MM.1S (cell line): ENCODE measurements around the gene FER.

Experiments
- DNase-seq: peaks from one replicate; pipeline ENCODE4 v3.0.0-alpha.2; 2015
- H2AFZ ChIP-seq: fragments of 300-600 bp; sonication (generic); 2 replicates; pipeline ENCODE4 v1.6.0; 2016; ENCODE audit warnings: antibody characterized with exemption, low read length
- H3F3A ChIP-seq: fragments of 300-600 bp; sonication (generic); 2 replicates; pipeline ENCODE4 v1.6.1; 2016; ENCODE audit warnings: mild to moderate bottlenecking, antibody characterized with exemption, low read length, moderate library complexity, mixed read lengths; ENCODE audit not compliant: insufficient read depth
- H3K27ac ChIP-seq: fragments of 300-600 bp; sonication (generic); 2 replicates; pipeline ENCODE4 v1.5.1; 2016; ENCODE audit warnings: mild to moderate bottlenecking, low read length
- H3K27me3 ChIP-seq: fragments of 300-600 bp; sonication (generic); replicated peaks from 2 replicates; pipeline ENCODE4 v1.6.0; 2016; ENCODE audit warnings: low read length; ENCODE audit not compliant: insufficient read depth
- H3K36me3 ChIP-seq: fragments of 300-600 bp; sonication (generic); replicated peaks from 2 replicates; pipeline ENCODE4 v1.6.1; 2016; ENCODE audit warnings: mild to moderate bottlenecking, low read length, mixed read lengths; ENCODE audit not compliant: insufficient read depth
- H3K4me1 ChIP-seq: fragments of 300-600 bp; sonication (generic); 2 replicates; pipeline ENCODE4 v1.6.1; 2016; ENCODE audit warnings: low read length, mixed read lengths
- H3K4me2 ChIP-seq: fragments of 300-600 bp; sonication (generic); 2 replicates; pipeline ENCODE4 v1.6.0; 2016; ENCODE audit warnings: low read depth, low read length
- H3K4me3 ChIP-seq: fragments of 300-600 bp; sonication (generic); 2 replicates; pipeline ENCODE4 v1.5.1; 2016; ENCODE audit warnings: low read length, mixed read lengths
- H3K79me2 ChIP-seq: fragments of 300-600 bp; sonication (generic); 2 replicates; pipeline ENCODE4 v1.6.1; 2016; ENCODE audit warnings: mixed run types, low read length, mixed read lengths
- H3K9ac ChIP-seq: fragments of 300-600 bp; sonication (generic); 2 replicates; pipeline ENCODE4 v1.6.1; 2016; ENCODE audit warnings: low read length, mixed read lengths
- H3K9me2 ChIP-seq: fragments of 300-600 bp; sonication (generic); replicated peaks from 2 replicates; pipeline ENCODE4 v1.6.1; 2016; ENCODE audit warnings: mild to moderate bottlenecking, low read length, mixed read lengths; ENCODE audit not compliant: insufficient read depth
- H3K9me3 ChIP-seq: fragments of 300-600 bp; sonication (generic); replicated peaks from 2 replicates; pipeline ENCODE4 v1.6.1; 2016; ENCODE audit warnings: mild to moderate bottlenecking, low read length, mixed read lengths; ENCODE audit not compliant: insufficient read depth
- H4K20me1 ChIP-seq: fragments of 300-600 bp; sonication (generic); 2 replicates; pipeline ENCODE4 v1.6.1; 2016; ENCODE audit warnings: mild to moderate bottlenecking, low read length, moderate library complexity, mixed read lengths; ENCODE audit not compliant: insufficient read depth
- EZH2 ChIP-seq: fragments of 300-600 bp; sonication (generic); optimal IDR thresholded peaks from 2 replicates; pipeline ENCODE3; 2017; ENCODE audit warnings: low read depth, mild to moderate bottlenecking, antibody characterized with exemption, low read length, mixed read lengths
- EZH2phosphoT487 ChIP-seq: fragments of 300-600 bp; sonication (generic); IDR thresholded peaks from 2 replicates; pipeline ENCODE4 v1.6.1; 2018; ENCODE audit warnings: antibody characterized with exemption, low read length
- TF ChIP-seq, protein P1 (sequence below): fragments of 300-600 bp; sonication (generic); IDR thresholded peaks from 2 replicates; pipeline ENCODE4 v1.5.1; 2016; ENCODE audit warnings: antibody characterized with exemption, low read length, mixed read lengths

Gene FER

DNA sequence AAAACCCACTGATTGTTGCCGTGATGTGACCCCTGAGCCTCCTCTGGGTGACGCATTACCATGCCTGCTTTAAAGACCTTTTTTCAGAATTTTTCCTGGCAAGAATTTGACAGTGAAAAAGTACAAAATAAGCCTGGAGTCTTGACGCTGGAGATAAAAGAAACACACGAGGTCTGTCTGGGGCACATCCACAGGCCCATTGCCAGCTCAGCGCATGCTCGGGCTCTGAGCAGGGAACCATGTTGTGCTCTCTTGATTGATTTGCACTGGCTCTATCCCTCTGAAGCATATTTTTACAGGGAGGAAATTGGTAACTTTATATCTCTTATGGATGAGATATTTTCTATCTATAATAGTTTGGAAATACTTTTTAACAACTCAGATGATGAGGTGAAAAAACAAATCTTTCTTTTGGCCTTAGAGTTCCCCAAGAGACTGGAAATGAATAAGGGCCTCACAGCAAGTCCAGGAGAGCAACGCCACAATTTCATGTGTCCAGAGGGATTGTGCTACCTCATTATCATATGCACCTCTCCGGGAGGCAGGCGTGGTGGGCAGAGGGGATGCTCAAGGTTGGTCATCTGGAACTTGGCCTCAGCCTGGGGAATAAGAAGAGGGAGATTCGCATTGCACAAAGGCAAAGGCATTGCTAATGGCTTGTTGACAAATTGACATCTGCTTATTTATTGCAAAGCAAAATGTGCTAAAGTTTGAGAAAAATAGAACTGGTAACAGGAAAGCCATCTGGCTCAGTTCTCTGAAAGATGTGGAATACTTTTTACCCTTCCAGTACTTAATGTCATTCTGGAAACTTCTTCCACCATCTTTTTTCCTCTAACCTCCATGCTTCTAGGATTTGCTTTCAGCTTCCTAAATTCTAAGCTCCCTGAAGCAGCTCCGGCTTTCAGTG lies 478.3 kb downstream of the FER start:
- Histone ChIP-seq H3K9ac (no peak overlapping the region), H3K27me3 (no peaks in the 10 kb centered on the region), H3K27ac (no peak overlapping the region), H3K9me3 (no peaks in the 10 kb centered on the region), H3K4me1 (no peaks in the 10 kb centered on the region), H3K79me2 (no peaks in the 10 kb centered on the region), H3K36me3 (no peaks in the 10 kb centered on the region), H3K4me2 (no peak overlapping the region), H4K20me1 (no peaks in the 10 kb centered on the region), H3K4me3 (no peak overlapping the region), H2AFZ (no peak overlapping the region), H3K9me2 (no peaks in the 10 kb centered on the region), H3F3A (no peaks in the 10 kb centered on the region)
- DNase-seq = no peak
- TF ChIP-seq, protein P1, sequence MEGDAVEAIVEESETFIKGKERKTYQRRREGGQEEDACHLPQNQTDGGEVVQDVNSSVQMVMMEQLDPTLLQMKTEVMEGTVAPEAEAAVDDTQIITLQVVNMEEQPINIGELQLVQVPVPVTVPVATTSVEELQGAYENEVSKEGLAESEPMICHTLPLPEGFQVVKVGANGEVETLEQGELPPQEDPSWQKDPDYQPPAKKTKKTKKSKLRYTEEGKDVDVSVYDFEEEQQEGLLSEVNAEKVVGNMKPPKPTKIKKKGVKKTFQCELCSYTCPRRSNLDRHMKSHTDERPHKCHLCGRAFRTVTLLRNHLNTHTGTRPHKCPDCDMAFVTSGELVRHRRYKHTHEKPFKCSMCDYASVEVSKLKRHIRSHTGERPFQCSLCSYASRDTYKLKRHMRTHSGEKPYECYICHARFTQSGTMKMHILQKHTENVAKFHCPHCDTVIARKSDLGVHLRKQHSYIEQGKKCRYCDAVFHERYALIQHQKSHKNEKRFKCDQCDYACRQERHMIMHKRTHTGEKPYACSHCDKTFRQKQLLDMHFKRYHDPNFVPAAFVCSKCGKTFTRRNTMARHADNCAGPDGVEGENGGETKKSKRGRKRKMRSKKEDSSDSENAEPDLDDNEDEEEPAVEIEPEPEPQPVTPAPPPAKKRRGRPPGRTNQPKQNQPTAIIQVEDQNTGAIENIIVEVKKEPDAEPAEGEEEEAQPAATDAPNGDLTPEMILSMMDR = no peak
- TF ChIP-seq EZH2phosphoT487 (no peak), EZH2 (no peak)

DNA sequence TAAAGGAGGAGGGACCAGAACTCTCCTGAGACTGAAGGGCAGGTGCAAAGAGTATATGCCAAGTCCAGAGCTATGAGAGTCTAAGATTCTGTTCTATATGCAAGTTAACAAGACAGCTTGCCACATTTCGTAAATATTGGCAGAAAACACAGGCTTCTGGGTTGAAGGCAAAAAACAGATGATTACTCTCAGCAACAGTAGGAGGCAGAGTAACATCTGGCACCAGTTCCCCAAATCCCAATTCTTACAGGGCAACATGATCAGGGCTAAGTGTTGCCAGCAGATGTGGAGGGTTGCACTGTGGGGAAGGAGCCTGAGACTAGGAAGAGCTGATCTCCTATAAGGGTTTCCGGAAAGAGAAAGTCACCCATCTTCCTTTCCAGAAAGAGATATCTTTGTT lies 482.7 kb downstream of the FER start:
- Histone ChIP-seq H3K9ac (no peak overlapping the region), H3K27me3 (no peaks in the 10 kb centered on the region), H3K36me3 (no peaks in the 10 kb centered on the region), H3K27ac (no peak overlapping the region), H3K4me3 (no peak overlapping the region), H3K79me2 (no peaks in the 10 kb centered on the region), H4K20me1 (no peaks in the 10 kb centered on the region), H3K4me2 (no peak overlapping the region), H3K9me2 (no peaks in the 10 kb centered on the region), H2AFZ (no peak overlapping the region), H3K4me1 (no peaks in the 10 kb centered on the region), H3F3A (no peaks in the 10 kb centered on the region), H3K9me3 (no peaks in the 10 kb centered on the region)
- TF ChIP-seq EZH2 = no peak
- no peak for TF ChIP-seq EZH2phosphoT487
- TF ChIP-seq, protein P1 = no peak
- DNase-seq = no peak

DNA sequence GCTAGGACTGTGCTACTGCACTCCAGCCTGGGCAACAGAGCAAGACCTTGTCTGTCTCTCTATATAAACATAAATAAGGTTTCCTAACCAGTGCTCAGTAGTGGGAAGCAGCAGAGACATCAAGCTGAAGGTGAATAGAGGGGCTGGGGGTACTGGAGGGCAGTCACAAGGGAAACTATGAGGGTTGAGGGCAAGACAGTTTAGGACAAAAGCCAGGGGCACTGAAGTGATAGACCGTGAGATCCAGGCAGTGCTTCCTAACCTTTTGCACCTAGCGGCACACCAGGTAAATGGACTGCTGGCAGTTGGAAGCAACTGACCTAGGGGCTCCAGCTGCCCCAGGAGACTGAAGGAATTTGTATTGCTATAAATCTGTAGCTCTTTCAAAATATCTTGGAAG lies 483.6 kb downstream of the FER start:
- Histone ChIP-seq H3F3A (no peaks in the 10 kb centered on the region), H3K4me1 (no peaks in the 10 kb centered on the region), H3K27ac (no peak overlapping the region), H3K27me3 (no peaks in the 10 kb centered on the region), H3K4me3 (no peak overlapping the region), H3K9me3 (no peaks in the 10 kb centered on the region), H2AFZ (no peak overlapping the region), H3K9ac (no peak overlapping the region), H3K9me2 (no peaks in the 10 kb centered on the region), H3K4me2 (no peak overlapping the region), H3K36me3 (no peaks in the 10 kb centered on the region), H4K20me1 (no peaks in the 10 kb centered on the region), H3K79me2 (no peaks in the 10 kb centered on the region)
- TF ChIP-seq EZH2phosphoT487 (no peak), EZH2 (no peak)
- TF ChIP-seq, protein P1 = no peak
- DNase-seq = no peak
